Measurements from ENCODE around the gene HSPA12B. TPM values are rescaled to one million over a fixed set of nuclear protein-coding genes. Genes with fewer than 3 reads are reported as not detected.

Gene HSPA12B
- total and polyA plus RNA-seq, 2 of the 8 experiments (the other 6 are each of a cell fraction or from before 2014, with no cell fraction given): 2.2 to 4.3 TPM

DNA sequence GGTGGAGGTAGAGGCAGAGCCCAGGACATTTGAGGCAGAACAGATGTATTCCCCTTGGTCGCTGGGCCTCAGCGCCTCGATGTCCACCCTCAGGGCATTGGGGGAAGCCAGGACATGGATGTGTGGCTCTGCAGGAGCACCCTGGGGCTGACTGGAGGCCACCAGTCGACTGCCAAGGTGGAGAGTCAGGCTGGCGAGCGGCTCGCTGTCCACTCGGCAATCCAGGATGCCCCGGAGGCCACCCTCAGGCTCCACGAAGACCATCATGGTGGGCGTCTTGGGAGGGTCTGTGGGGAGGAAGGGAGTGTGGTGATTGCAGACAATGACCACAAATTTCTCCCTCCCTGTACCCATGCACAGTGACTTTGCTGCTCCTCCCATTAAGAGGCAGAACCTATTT is 42.5 kb upstream of the HSPA12B start:
- Histone ChIP-seq H4K91ac (replicated peaks; ENCODE audit: insufficient read length, low read length) (no peak overlapping the region), H3K4me3 (ENCODE audit: extremely low read depth in 1 of 4, insufficient read depth in 2 of 4, low read depth in 3 of 4, low read length in 4 of 4) (no peak overlapping the region), H2BK120ac (replicated peaks; ENCODE audit: low read depth, low read length) (no peak overlapping the region), H2BK20ac (ENCODE audit: low read length) (no peak overlapping the region), H4K5ac (ENCODE audit: insufficient read length, low read depth, low read length) (no peak overlapping the region), H3K56ac (replicated peaks; ENCODE audit: insufficient read length, low read depth, low read length) (no peak overlapping the region), H4K20me1 (replicated peaks in 1 of 2; ENCODE audit: control insufficient read depth in 1 of 2, insufficient read depth in 2 of 2, low read length in 2 of 2) (no peaks in the 10 kb centered on the region), H3K4ac (replicated peaks; ENCODE audit: insufficient read length, low read depth, low read length) (no peak overlapping the region), H3K36me3 (ENCODE audit: control insufficient read depth in 2 of 4, insufficient read depth in 4 of 4, low read length in 3 of 4) (no peaks in the 10 kb centered on the region), H3K23me2 (ENCODE audit: low read depth, low read length) (no peaks in the 10 kb centered on the region), H3K4me1 (replicated peaks in 1 of 4; ENCODE audit: control insufficient read depth in 3 of 4, insufficient read depth in 4 of 4, low read length in 3 of 4) (peaks cover 0 to 4% (median 1%) of the 10 kb centered on the region in 4 experiments; a peak in 4 of 7 replicates), H3K14ac (ENCODE audit: insufficient read length) (no peak overlapping the region), H3K9me3 (ENCODE audit: insufficient read depth in 2 of 2, low read depth in 1 of 2, low read length in 1 of 2) (no peaks in the 10 kb centered on the region), H3K23ac (ENCODE audit: insufficient read length) (no peak overlapping the region), H3K18ac (ENCODE audit: extremely low read depth, low read length) (no peak overlapping the region), H2AK5ac (ENCODE audit: low read depth, low read length) (no peak overlapping the region), H3K27ac (ENCODE audit: low read depth, low read length) (no peak overlapping the region), H3K79me2 (ENCODE audit: control insufficient read depth in 1 of 2, insufficient read depth in 2 of 2, low read length in 2 of 2) (no peaks in the 10 kb centered on the region), H3K9ac (replicated peaks in 1 of 4; ENCODE audit: extremely low read depth in 1 of 4, low read depth in 3 of 4, low read length in 3 of 4) (no peak overlapping the region), H3K4me2 (ENCODE audit: insufficient read depth in 1 of 2, low read depth in 2 of 2, low read length in 2 of 2) (no peak overlapping the region), H4K8ac (ENCODE audit: extremely low read depth, insufficient read depth, low read length) (no peak overlapping the region; the same call in 1 of the 2 replicates), H3K79me1 (ENCODE audit: low read depth, low read length) (no peaks in the 10 kb centered on the region), H2AFZ (ENCODE audit: low read length) (no peak overlapping the region), H2BK15ac (ENCODE audit: low read length) (no peak overlapping the region), H2BK5ac (ENCODE audit: low read depth, low read length) (no peak overlapping the region), H3K27me3 (replicated peaks in 1 of 4; ENCODE audit: control insufficient read depth in 3 of 4, extremely low read depth in 1 of 4, insufficient read depth in 3 of 4, low read length in 3 of 4) (peaks cover 0 to 9% (median 0%) of the 10 kb centered on the region in 4 experiments; a peak in 2 of 7 replicates), H2BK12ac (ENCODE audit: low read depth, low read length) (no peak overlapping the region)
- POLR2A ChIA-PET (ENCODE audit: partially characterized antibody): no interaction called here
- TF ChIP-seq SP1 (IDR thresholded peaks at IDR 0.05; ENCODE audit: low read depth, low read length) (no peak), KDM4A (IDR thresholded peaks at IDR 0.05; ENCODE audit: low read depth, low read length, severe bottlenecking) (no peak), ZNF274 (IDR thresholded peaks at IDR 0.05; ENCODE audit: borderline replicate concordance, extremely low read depth, low read length) (no peak), JUN (IDR thresholded peaks at IDR 0.05; ENCODE audit: low read depth, low read length) (no peak), SIRT6 (IDR thresholded peaks at IDR 0.05; ENCODE audit: low read length) (no peak), TAF1 (IDR thresholded peaks at IDR 0.05; ENCODE audit: low read depth, low read length) (no peak), RBBP5 (IDR thresholded peaks at IDR 0.05; ENCODE audit: borderline replicate concordance, low read depth, low read length) (no peak), CEBPB (IDR thresholded peaks at IDR 0.05; ENCODE audit: low read depth, low read length) (no peak), JUND (IDR thresholded peaks at IDR 0.05; ENCODE audit: low read length) (no peak), POLR2AphosphoS5 (IDR thresholded peaks at IDR 0.05; ENCODE audit: low read depth, low read length) (no peak), POU5F1 (IDR thresholded peaks at IDR 0.05; ENCODE audit: low read depth, low read length) (no peak), EZH2 (IDR thresholded peaks at IDR 0.05; ENCODE audit: low read depth, low read length, severe bottlenecking) (no peak), KDM1A (IDR thresholded peaks at IDR 0.05; ENCODE audit: borderline replicate concordance, low read length) (no peak), FOSL1 (IDR thresholded peaks at IDR 0.05; ENCODE audit: insufficient read depth, low read depth, low read length) (no peak)
- 92% methylated on average over 11 of the region's 11 CpGs; no CpG with 5 or more reads in 1 of the 2 experiments for WGBS, 2 experiments (ENCODE audit: extremely low coverage in 1 of 2, insufficient coverage in 1 of 2, insufficient read length in 1 of 2, insufficient replicate concordance in 2 of 2, low coverage in 1 of 2, low lambda C conversion rate in 2 of 2, missing lambda C conversion rate in 1 of 2)
- DNase-seq (ENCODE audit: low read depth in 1 of 2, low spot score in 2 of 2): no peak
- CTCF ChIA-PET (ENCODE audit: partially characterized antibody): interaction anchor here (1.1 to 45.1 kb wide), 4 partner anchors 3 to 67 kb away, joined by 3 to 1432 read pairs (median 718); partner anchors contain the start of genes ADAM33 and SIGLEC1
- FAIRE-seq: no peak

Measured in H1 (cell line).